OCI-LY7 (cell line): Measurements from ENCODE around the gene OGFOD3. TPM values are rescaled to one million over a fixed set of nuclear protein-coding genes. Genes with fewer than 3 reads are reported as not detected.

Experiments used
- BruUV-seq: library from RNA; stranded (reverse); fragments of 400-500 nt; replicated peaks from 2 replicates; lab custom pipeline; 2021; lab: Mats Ljungman, UMichigan
- CTCF ChIA-PET: fragments of 300-600 bp; sonication (Branson Sonifier 250); formaldehyde crosslinking; loops from one replicate; lab custom pipeline; 2022; ENCODE audit warnings: antibody characterized with exemption; ENCODE audit not compliant: unreplicated experiment; lab: Charles Lee
- POLR2A ChIA-PET: fragments of 300-600 bp; sonication (Branson Sonifier 250); formaldehyde crosslinking; loops from one replicate; lab custom pipeline; 2022; ENCODE audit warnings: antibody characterized with exemption; lab: Charles Lee
- DNase-seq: peaks from one replicate; pipeline ENCODE4 v3.0.0-alpha.2; 2015; ENCODE audit warnings: low spot score
- H2AFZ ChIP-seq: fragments of 200-600 bp; sonication (generic), shearing (Covaris generic); 2 replicates; pipeline ENCODE4 v1.6.1; 2014; ENCODE audit warnings: mild to moderate bottlenecking, antibody characterized with exemption, low read length, moderate library complexity
- H3K27ac ChIP-seq: fragments of 200-600 bp; sonication (generic); 2 replicates; pipeline ENCODE4 v1.5.1; 2014; ENCODE audit warnings: mixed run types, low read depth, mild to moderate bottlenecking, moderate library complexity, low read length, inconsistent platforms; ENCODE audit not compliant: poor library complexity, severe bottlenecking
- H3K36me3 ChIP-seq: fragments of 200-600 bp; sonication (generic); 2 replicates; pipeline ENCODE4 v1.6.1; 2014; ENCODE audit warnings: mild to moderate bottlenecking, antibody characterized with exemption, low read length, moderate library complexity, mixed read lengths; ENCODE audit not compliant: insufficient read depth
- H3K4me1 ChIP-seq: fragments of 200-600 bp; sonication (generic); 2 replicates; pipeline ENCODE4 v1.5.1; 2014; ENCODE audit warnings: mild to moderate bottlenecking, low read length; ENCODE audit not compliant: insufficient read depth, poor library complexity, severe bottlenecking
- H3K4me2 ChIP-seq: fragments of 200-600 bp; sonication (generic); 2 replicates; pipeline ENCODE4 v1.6.1; 2014; ENCODE audit warnings: mild to moderate bottlenecking, low read length
- H3K4me3 ChIP-seq: fragments of 200-600 bp; sonication (generic); 2 replicates; pipeline ENCODE4 v1.5.1; 2014; ENCODE audit warnings: mild to moderate bottlenecking, low read depth, low read length; ENCODE audit not compliant: poor library complexity, severe bottlenecking
- H3K79me2 ChIP-seq: fragments of 200-600 bp; sonication (generic); 2 replicates; pipeline ENCODE4 v1.6.1; 2016; ENCODE audit warnings: low read depth, mild to moderate bottlenecking, low read length, moderate library complexity, mixed read lengths; ENCODE audit not compliant: insufficient read depth
- H3K9me2 ChIP-seq: fragments of 200-600 bp; sonication (generic); 2 replicates; pipeline ENCODE4 v1.6.1; 2016; ENCODE audit warnings: mild to moderate bottlenecking, low read length, mixed read lengths; ENCODE audit not compliant: insufficient read depth
- H3K9me3 ChIP-seq: fragments of 200-600 bp; sonication (generic); 2 replicates; pipeline ENCODE4 v1.6.1; 2014; ENCODE audit warnings: mild to moderate bottlenecking, mixed run types, low read length, mixed read lengths
- H4K20me1 ChIP-seq: fragments of 200-600 bp; sonication (generic); 2 replicates; pipeline ENCODE4 v1.6.1; 2014; ENCODE audit warnings: mild to moderate bottlenecking, antibody characterized with exemption, low read length, moderate library complexity, mixed read lengths; ENCODE audit not compliant: insufficient read depth
- CTCF ChIP-seq: fragments of 200-600 bp; sonication (generic); conservative IDR thresholded peaks from 2 replicates; pipeline ENCODE4 v1.5.1; 2014; ENCODE audit warnings: mild to moderate bottlenecking, antibody characterized with exemption, low read length, moderate library complexity, mixed read lengths
- EZH2phosphoT487 ChIP-seq: fragments of 200-600 bp; sonication (generic); IDR thresholded peaks from 2 replicates; pipeline ENCODE4 v1.6.1; 2018; ENCODE audit warnings: low read depth, borderline replicate concordance, mild to moderate bottlenecking, mixed run types, antibody characterized with exemption, low read length, moderate library complexity, mixed read lengths
- intact Hi-C: fragments of 100-400 bp; cut with micrococcal nuclease; formaldehyde crosslinking; loops from one replicate; pipeline ENCODE4 v1.10.0; 2022; ENCODE audit not compliant: unreplicated experiment
- total RNA-seq, 2 experiments: library from RNA; depleted of rRNA in 1 of 2; stranded (reverse); fragments of >200 nt in 1 of 2; shearing (Covaris generic) in 1 of 2; gene quantifications; 2 replicates each; pipeline ENCODE4 v1.2.3, GENCODE V29; 2014 to 2022

OGFOD3 gene
- total RNA-seq, 2 experiments from 2014 or later = 55.6 to 65.2 TPM

DNA sequence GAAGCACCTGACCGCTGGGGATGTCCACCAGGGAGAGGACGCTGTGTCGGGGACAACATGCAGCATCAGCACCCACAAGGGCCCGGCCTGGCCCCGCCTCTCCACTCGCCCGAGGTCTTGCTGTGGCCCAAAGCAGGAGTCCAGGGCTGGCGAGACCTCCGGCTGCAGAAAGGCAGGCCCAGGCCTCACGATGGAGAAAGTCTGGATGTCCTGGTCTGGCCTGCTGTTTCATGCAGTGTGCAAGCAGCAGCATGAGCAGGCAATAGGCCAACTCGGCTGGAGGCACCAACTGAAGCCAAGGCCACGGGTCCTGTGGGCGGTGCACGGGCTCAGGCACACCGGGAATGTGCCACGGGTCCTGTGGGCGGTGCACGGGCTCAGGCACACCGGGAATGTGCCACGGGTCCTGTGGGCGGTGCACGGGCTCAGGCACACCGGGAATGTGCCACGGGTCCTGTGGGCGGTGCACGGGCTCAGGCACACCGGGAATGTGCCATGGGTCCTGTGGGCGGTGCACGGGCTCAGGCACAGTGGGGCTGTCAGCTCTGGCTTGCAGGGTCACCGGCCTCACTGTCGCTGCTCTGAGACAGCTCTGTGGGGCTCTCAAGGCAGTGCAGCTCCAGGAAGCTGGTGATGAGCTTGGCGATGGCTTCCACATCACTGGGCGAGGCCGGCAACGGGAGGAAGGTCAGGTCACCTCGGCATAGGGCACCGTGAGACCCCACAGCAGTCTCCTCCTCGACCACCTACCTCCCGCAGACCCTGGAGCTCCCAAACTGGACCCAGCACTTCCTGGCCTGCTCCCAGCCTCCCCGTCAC is 25.3 kb upstream of the OGFOD3 start:
- Histone ChIP-seq H3K4me2 (no peak overlapping the region), H3K9me2 (no peaks in the 10 kb centered on the region), H2AFZ (no peak overlapping the region), H3K9me3 (no peaks in the 10 kb centered on the region), H4K20me1 (peaks cover 3% of the 10 kb centered on the region), H3K4me1 (peaks cover 21% of the 10 kb centered on the region), H3K79me2 (peaks cover 31% of the 10 kb centered on the region), H3K36me3 (peaks cover 94% of the 10 kb centered on the region), H3K27ac (no peak overlapping the region), H3K4me3 (no peak overlapping the region)
- POLR2A ChIA-PET = no interaction called here
- no peak for DNase-seq
- intact Hi-C loops = no loop called here
- CTCF ChIA-PET = no interaction called here
- BruUV-seq = no TSS peak
- TF ChIP-seq EZH2phosphoT487 = no peak
- TF ChIP-seq CTCF = no peak

- POLR2A ChIA-PET = no interaction called here
- H3K4me2 ChIP-seq = no peak overlapping the region
- H3K4me1 ChIP-seq = peaks cover 16% of the 10 kb centered on the region
- H3K36me3 ChIP-seq = peaks cover 92% of the 10 kb centered on the region
- H2AFZ ChIP-seq = no peak overlapping the region
- peaks cover 26% of the 10 kb centered on the region for H3K79me2 ChIP-seq
- H3K9me3 ChIP-seq = no peaks in the 10 kb centered on the region
- H3K27ac ChIP-seq = no peak overlapping the region
- H3K9me2 ChIP-seq = no peaks in the 10 kb centered on the region
- BruUV-seq = TSS peak; percentile 83
- no peak overlapping the region for H3K4me3 ChIP-seq
- no peak for DNase-seq
- CTCF ChIA-PET = no interaction called here
- intact Hi-C loops = no loop called here
- H4K20me1 ChIP-seq = peaks cover 3% of the 10 kb centered on the region
- TF ChIP-seq EZH2phosphoT487 (no peak), CTCF (no peak)
These were observed 24.5 kb upstream of the OGFOD3 start for GRCh38 chr17:82442643-82443464.
